ENCODE data around the gene ZBTB24. TPM values are rescaled to one million over a fixed set of nuclear protein-coding genes. Genes with fewer than 3 reads are reported as not detected.

Gene ZBTB24
- total and polyA plus RNA-seq, 2 experiments from 2014 or later, result 2.6 to 5.3 TPM

DNA sequence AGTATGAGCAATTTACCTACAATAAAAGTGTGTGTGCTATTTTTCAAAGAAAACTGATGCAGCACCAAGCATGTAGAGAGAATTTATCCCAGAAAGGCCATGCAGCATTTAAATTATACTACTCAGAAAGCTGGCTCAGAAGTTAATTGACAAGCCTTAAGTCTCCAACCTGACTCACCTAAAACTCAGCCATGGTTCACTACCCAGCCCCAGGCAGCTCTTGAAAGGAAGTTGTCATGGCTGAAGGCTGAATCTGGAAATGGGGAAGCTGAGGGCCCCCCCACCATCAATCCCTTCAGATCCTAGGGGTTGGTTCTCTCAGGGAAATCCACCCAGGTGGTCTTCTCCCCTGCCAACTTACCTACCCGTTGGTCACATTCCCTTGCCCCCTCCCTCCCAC is 62.3 kb downstream of the ZBTB24 start:
- Histone ChIP-seq H3K27ac (no peak overlapping the region), H3K4me3 (no peak overlapping the region), H3K4me1 (ENCODE audit: low read depth) (no peaks in the 10 kb centered on the region), H3K36me3 (no peaks in the 10 kb centered on the region), H3K9me3 (ENCODE audit: low read depth) (no peaks in the 10 kb centered on the region), H3K27me3 (no peaks in the 10 kb centered on the region)
- DNase-seq (ENCODE audit: low read depth in 1 of 2, low spot score in 1 of 2), result no peak
- TF ChIP-seq, protein P1, sequence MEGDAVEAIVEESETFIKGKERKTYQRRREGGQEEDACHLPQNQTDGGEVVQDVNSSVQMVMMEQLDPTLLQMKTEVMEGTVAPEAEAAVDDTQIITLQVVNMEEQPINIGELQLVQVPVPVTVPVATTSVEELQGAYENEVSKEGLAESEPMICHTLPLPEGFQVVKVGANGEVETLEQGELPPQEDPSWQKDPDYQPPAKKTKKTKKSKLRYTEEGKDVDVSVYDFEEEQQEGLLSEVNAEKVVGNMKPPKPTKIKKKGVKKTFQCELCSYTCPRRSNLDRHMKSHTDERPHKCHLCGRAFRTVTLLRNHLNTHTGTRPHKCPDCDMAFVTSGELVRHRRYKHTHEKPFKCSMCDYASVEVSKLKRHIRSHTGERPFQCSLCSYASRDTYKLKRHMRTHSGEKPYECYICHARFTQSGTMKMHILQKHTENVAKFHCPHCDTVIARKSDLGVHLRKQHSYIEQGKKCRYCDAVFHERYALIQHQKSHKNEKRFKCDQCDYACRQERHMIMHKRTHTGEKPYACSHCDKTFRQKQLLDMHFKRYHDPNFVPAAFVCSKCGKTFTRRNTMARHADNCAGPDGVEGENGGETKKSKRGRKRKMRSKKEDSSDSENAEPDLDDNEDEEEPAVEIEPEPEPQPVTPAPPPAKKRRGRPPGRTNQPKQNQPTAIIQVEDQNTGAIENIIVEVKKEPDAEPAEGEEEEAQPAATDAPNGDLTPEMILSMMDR (IDR thresholded peaks at IDR 0.05; ENCODE audit: low read depth, low read length), result no peak

DNA sequence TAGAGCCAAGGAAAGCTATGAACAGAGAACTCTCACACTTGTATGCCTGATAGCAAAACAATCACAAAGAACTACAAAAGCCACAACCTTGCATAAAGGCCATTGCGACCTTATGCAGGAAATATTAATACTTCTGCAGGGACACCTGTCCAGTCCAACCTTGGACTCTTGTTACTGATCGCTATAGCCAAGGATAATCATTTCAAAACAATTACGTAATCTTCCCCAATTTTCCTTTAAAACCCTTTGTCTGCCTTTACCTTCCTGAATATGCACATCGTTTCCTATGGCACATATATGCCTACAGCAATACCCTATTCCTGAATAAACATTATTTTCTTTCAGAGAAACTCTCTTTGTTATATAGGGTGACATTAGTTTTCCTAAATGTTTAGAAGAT is 65.4 kb downstream of the ZBTB24 start:
- DNase-seq (ENCODE audit: low read depth in 1 of 2, low spot score in 1 of 2), result no peak
- H3K4me3 ChIP-seq, result no peak overlapping the region
- H3K27ac ChIP-seq, result no peak overlapping the region
- no peaks in the 10 kb centered on the region for H3K4me1 ChIP-seq (ENCODE audit: low read depth)
- no peaks in the 10 kb centered on the region for H3K36me3 ChIP-seq
- no peaks in the 10 kb centered on the region for H3K27me3 ChIP-seq
- no peaks in the 10 kb centered on the region for H3K9me3 ChIP-seq (ENCODE audit: low read depth)
- TF ChIP-seq, protein P1 (IDR thresholded peaks at IDR 0.05; ENCODE audit: low read depth, low read length), result no peak

Other genes with a start within 250 kb of the ZBTB24 start
- 71.1 and 105 TPM in 2 replicates for gene CD164, start 100.8 kb downstream of the ZBTB24 start, total RNA-seq
- gene CD164, start 100.8 kb downstream of the ZBTB24 start, polyA plus RNA-seq, result 181 and 263 TPM in 2 replicates
- gene PPIL6, start 42.6 kb downstream of the ZBTB24 start, total RNA-seq, result 4.1 and 7.3 TPM in 2 replicates
- 8.7 and 14.7 TPM in 2 replicates for gene PPIL6, start 42.6 kb downstream of the ZBTB24 start, polyA plus RNA-seq
- gene SMPD2, start 42.5 kb downstream of the ZBTB24 start, total RNA-seq, result 7.0 and 12.5 TPM in 2 replicates
- 11.1 and 14.3 TPM in 2 replicates for gene SMPD2, start 42.5 kb downstream of the ZBTB24 start, polyA plus RNA-seq
- gene MICAL1, start 27.4 kb downstream of the ZBTB24 start, total RNA-seq, result 10.3 and 19.6 TPM in 2 replicates
- 6.8 and 8.6 TPM in 2 replicates for gene MICAL1, start 27.4 kb downstream of the ZBTB24 start, polyA plus RNA-seq
- 9.7 and 18.6 TPM in 2 replicates for gene AK9, start 208.0 kb upstream of the ZBTB24 start, total RNA-seq
- gene AK9, start 208.0 kb upstream of the ZBTB24 start, polyA plus RNA-seq, result 8.3 and 13.7 TPM in 2 replicates
- 15.8 and 17.4 TPM in 2 replicates for gene FIG4, start 208.1 kb upstream of the ZBTB24 start, total RNA-seq
- gene FIG4, start 208.1 kb upstream of the ZBTB24 start, polyA plus RNA-seq, result 22.0 and 28.8 TPM in 2 replicates

Measured in cardiac muscle cell (in vitro differentiated cells and primary cell).